ENCODE data around the gene UVRAG. TPM values are rescaled to one million over a fixed set of nuclear protein-coding genes. Genes with fewer than 3 reads are reported as not detected.
A peak's percentile ranks its signal among the peaks of the same experiment; 100 is the strongest.

Gene UVRAG
- total RNA-seq, 1 donor from 2014 or later = 20.2 TPM

- H3K9me3 Mint-ChIP-seq (ENCODE audit: unreplicated experiment) = no peaks in the 10 kb centered on the region
- peaks cover 15% of the 10 kb centered on the region for H3K4me1 Mint-ChIP-seq (ENCODE audit: unreplicated experiment)
- no peaks in the 10 kb centered on the region for H3K27me3 Mint-ChIP-seq (ENCODE audit: unreplicated experiment)
- H3K27ac Mint-ChIP-seq (ENCODE audit: unreplicated experiment) = no peak overlapping the region
- no peak for DNase-seq (ENCODE audit: extremely low spot score, unreplicated experiment)
- TF ChIP-seq, protein P1, sequence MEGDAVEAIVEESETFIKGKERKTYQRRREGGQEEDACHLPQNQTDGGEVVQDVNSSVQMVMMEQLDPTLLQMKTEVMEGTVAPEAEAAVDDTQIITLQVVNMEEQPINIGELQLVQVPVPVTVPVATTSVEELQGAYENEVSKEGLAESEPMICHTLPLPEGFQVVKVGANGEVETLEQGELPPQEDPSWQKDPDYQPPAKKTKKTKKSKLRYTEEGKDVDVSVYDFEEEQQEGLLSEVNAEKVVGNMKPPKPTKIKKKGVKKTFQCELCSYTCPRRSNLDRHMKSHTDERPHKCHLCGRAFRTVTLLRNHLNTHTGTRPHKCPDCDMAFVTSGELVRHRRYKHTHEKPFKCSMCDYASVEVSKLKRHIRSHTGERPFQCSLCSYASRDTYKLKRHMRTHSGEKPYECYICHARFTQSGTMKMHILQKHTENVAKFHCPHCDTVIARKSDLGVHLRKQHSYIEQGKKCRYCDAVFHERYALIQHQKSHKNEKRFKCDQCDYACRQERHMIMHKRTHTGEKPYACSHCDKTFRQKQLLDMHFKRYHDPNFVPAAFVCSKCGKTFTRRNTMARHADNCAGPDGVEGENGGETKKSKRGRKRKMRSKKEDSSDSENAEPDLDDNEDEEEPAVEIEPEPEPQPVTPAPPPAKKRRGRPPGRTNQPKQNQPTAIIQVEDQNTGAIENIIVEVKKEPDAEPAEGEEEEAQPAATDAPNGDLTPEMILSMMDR (IDR thresholded peaks at IDR 0.05) = no peak
- H3K36me3 Mint-ChIP-seq (ENCODE audit: unreplicated experiment) = peaks cover 5% of the 10 kb centered on the region
- H3K4me3 Mint-ChIP-seq (ENCODE audit: unreplicated experiment) = no peak overlapping the region
These were observed 47.4 kb downstream of the UVRAG start for GRCh38 chr11:75862437-75862836.

DNA sequence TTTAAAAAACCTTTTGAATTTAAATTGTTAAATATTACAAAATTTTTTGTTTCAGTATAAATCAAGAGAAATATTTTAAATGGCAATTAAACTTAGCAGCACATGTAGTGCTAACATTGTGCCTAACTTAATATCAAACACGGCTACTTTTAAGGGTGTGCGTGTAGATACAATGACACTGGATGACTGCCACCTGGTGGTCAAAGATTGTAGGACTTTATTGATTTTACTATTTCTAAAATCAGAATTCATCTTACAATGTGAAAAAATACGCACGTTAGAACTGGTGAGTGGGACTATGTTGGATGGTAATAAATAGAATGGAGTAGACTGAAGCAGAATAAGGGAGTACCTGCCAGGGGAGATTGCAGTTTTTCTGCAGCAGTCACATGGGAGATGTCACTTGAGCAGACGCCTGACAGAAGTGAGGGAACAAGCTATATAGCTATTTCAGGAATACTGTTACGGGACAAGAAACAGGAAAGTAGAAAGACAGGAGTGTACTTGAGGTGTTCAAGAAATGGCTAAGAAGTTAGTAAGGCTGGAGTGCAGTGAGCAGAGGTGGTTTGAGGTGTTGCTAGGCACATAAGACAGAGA, 52.9 kb downstream of the UVRAG start:
- Mint-ChIP-seq H3K4me3 (ENCODE audit: unreplicated experiment) (no peak overlapping the region), H3K27me3 (ENCODE audit: unreplicated experiment) (no peaks in the 10 kb centered on the region), H3K4me1 (ENCODE audit: unreplicated experiment) (no peaks in the 10 kb centered on the region), H3K9me3 (ENCODE audit: unreplicated experiment) (no peaks in the 10 kb centered on the region), H3K27ac (ENCODE audit: unreplicated experiment) (no peak overlapping the region), H3K36me3 (ENCODE audit: unreplicated experiment) (peaks cover 1% of the 10 kb centered on the region)
- no peak for DNase-seq (ENCODE audit: extremely low spot score, unreplicated experiment)
- TF ChIP-seq, protein P1 (IDR thresholded peaks at IDR 0.05) = peak; percentile 77

DNA sequence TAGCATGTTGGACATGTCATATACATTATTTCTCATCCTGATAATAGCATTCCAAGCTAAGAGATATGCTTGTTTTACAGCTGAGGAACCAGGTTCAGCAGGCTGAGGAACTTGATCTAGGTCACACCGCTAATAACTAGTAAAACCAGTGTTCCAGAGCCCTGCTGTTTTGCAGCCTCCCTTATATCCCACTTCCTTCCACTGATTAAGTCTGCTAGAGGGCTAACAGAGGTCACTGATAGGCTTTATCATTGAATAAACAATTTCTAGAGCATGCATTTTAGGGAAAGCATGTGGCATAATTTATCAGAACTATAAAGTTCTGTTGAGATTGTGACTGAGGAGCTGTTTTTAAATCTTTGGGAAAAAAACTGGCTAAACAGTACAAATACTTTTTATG, 54.0 kb downstream of the UVRAG start:
- no peak overlapping the region for H3K27ac Mint-ChIP-seq (ENCODE audit: unreplicated experiment)
- H3K4me3 Mint-ChIP-seq (ENCODE audit: unreplicated experiment) = no peak overlapping the region
- no peaks in the 10 kb centered on the region for H3K9me3 Mint-ChIP-seq (ENCODE audit: unreplicated experiment)
- TF ChIP-seq, protein P1 (IDR thresholded peaks at IDR 0.05) = no peak
- DNase-seq (ENCODE audit: extremely low spot score, unreplicated experiment) = no peak
- no peaks in the 10 kb centered on the region for H3K27me3 Mint-ChIP-seq (ENCODE audit: unreplicated experiment)
- peaks cover 4% of the 10 kb centered on the region for H3K4me1 Mint-ChIP-seq (ENCODE audit: unreplicated experiment)
- H3K36me3 Mint-ChIP-seq (ENCODE audit: unreplicated experiment) = peaks cover 1% of the 10 kb centered on the region

GRCh38 chr11:75869661-75870455, 54.8 kb downstream of the UVRAG start:
- H3K27ac Mint-ChIP-seq (ENCODE audit: unreplicated experiment) = no peak overlapping the region
- H3K4me3 Mint-ChIP-seq (ENCODE audit: unreplicated experiment) = no peak overlapping the region
- TF ChIP-seq, protein P1 (IDR thresholded peaks at IDR 0.05) = no peak
- peaks cover 4% of the 10 kb centered on the region for H3K4me1 Mint-ChIP-seq (ENCODE audit: unreplicated experiment)
- no peaks in the 10 kb centered on the region for H3K27me3 Mint-ChIP-seq (ENCODE audit: unreplicated experiment)
- no peak for DNase-seq (ENCODE audit: extremely low spot score, unreplicated experiment)
- H3K9me3 Mint-ChIP-seq (ENCODE audit: unreplicated experiment) = no peaks in the 10 kb centered on the region
- H3K36me3 Mint-ChIP-seq (ENCODE audit: unreplicated experiment) = peaks cover 1% of the 10 kb centered on the region

DNA sequence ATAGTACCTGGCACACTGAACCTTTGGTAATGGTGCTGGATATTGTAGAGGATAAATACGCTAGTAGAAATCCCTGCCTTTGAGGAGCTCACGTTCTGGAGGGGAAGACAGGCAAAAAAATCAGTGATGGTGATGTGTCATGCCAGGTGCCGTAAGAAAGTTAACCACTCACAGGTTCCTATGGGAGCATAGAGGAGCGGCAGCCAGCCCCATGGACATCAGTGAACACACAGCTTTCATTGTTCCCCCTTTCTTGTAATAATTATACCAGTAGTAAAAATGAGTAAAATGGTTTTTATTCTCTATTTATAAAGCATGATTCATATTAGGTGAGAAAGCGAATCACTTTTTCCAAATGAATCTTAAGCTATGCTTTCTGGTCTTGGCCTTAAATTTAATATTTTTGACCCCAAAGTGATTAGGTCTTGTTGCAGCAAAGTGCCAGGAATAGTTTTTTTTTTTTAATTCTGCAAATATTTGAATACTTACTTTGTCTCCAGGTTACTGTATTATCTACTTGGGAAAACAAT, 57.9 kb downstream of the UVRAG start:
- Mint-ChIP-seq H3K36me3 (ENCODE audit: unreplicated experiment) (peaks cover 1% of the 10 kb centered on the region), H3K4me1 (ENCODE audit: unreplicated experiment) (peaks cover 4% of the 10 kb centered on the region), H3K4me3 (ENCODE audit: unreplicated experiment) (no peak overlapping the region), H3K27ac (ENCODE audit: unreplicated experiment) (no peak overlapping the region), H3K9me3 (ENCODE audit: unreplicated experiment) (no peaks in the 10 kb centered on the region), H3K27me3 (ENCODE audit: unreplicated experiment) (no peaks in the 10 kb centered on the region)
- TF ChIP-seq, protein P1 (IDR thresholded peaks at IDR 0.05) = no peak
- no peak for DNase-seq (ENCODE audit: extremely low spot score, unreplicated experiment)

Data from osteocyte (in vitro differentiated cells).